GM12872 (cell line): ENCODE results near the gene USHBP1.

Source experiments
- CTCF ChIP-seq: IDR thresholded peaks from 3 replicates; pipeline ENCODE4 v1.5.1; 2011; ENCODE audit warnings: low read depth, mild to moderate bottlenecking, low read length, moderate library complexity; ENCODE audit not compliant: insufficient read depth

The USHBP1 gene

GRCh38 chr19:17214508-17215126, 49.9 kb downstream of the USHBP1 start:
- no peak for TF ChIP-seq CTCF

GRCh38 chr19:17213334-17213733, 51.2 kb downstream of the USHBP1 start:
- no peak for TF ChIP-seq CTCF

GRCh38 chr19:17211547-17212446, 52.7 kb downstream of the USHBP1 start:
- TF ChIP-seq CTCF, result no peak

- TF ChIP-seq CTCF, result no peak
Observed at GRCh38 chr19:17210296-17210695, 54.2 kb downstream of the USHBP1 start.

GRCh38 chr19:17209126-17210036, 55.2 kb downstream of the USHBP1 start:
- TF ChIP-seq CTCF, result no peak

GRCh38 chr19:17206736-17207581, 57.6 kb downstream of the USHBP1 start:
- no peak for TF ChIP-seq CTCF
